ENCODE results near the gene UQCC5.

The UQCC5 gene

GRCh38 chr3:52544937-52545336, 8.5 kb downstream of the UQCC5 start:
- Histone ChIP-seq H3K4me3 (ENCODE audit: low read depth, low read length) (no peak overlapping the region), H3K27ac (ENCODE audit: extremely low read depth, low read depth, low read length) (no peak overlapping the region), H3K36me3 (ENCODE audit: control insufficient read depth in 2 of 2, insufficient read depth in 1 of 2, low read length in 2 of 2) (peaks cover 10 to 60% of the 10 kb centered on the region in 2 experiments), H3K9me3 (ENCODE audit: control insufficient read depth, insufficient read depth, low read depth, low read length) (no peaks in the 10 kb centered on the region), H3K4me1 (ENCODE audit: control insufficient read depth, insufficient read depth, low read length) (no peaks in the 10 kb centered on the region)
- TF ChIP-seq, protein P1, sequence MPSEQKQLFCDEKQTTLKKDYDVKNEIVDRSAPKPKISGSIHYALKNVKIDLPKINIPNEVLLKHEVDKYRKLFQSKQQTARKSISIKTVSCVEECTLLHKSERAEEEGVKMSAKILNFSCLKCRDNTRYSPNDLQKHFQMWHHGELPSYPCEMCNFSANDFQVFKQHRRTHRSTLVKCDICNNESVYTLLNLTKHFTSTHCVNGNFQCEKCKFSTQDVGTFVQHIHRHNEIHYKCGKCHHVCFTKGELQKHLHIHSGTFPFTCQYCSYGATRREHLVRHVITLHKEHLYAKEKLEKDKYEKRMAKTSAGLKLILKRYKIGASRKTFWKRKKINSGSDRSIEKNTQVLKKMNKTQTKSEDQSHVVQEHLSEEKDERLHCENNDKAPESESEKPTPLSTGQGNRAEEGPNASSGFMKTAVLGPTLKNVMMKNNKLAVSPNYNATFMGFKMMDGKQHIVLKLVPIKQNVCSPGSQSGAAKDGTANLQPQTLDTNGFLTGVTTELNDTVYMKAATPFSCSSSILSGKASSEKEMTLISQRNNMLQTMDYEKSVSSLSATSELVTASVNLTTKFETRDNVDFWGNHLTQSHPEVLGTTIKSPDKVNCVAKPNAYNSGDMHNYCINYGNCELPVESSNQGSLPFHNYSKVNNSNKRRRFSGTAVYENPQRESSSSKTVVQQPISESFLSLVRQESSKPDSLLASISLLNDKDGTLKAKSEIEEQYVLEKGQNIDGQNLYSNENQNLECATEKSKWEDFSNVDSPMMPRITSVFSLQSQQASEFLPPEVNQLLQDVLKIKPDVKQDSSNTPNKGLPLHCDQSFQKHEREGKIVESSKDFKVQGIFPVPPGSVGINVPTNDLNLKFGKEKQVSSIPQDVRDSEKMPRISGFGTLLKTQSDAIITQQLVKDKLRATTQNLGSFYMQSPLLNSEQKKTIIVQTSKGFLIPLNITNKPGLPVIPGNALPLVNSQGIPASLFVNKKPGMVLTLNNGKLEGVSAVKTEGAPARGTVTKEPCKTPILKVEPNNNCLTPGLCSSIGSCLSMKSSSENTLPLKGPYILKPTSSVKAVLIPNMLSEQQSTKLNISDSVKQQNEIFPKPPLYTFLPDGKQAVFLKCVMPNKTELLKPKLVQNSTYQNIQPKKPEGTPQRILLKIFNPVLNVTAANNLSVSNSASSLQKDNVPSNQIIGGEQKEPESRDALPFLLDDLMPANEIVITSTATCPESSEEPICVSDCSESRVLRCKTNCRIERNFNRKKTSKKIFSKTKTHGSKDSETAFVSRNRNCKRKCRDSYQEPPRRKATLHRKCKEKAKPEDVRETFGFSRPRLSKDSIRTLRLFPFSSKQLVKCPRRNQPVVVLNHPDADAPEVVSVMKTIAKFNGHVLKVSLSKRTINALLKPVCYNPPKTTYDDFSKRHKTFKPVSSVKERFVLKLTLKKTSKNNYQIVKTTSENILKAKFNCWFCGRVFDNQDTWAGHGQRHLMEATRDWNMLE (tag by site-specific recombination; conservative IDR thresholded peaks at IDR 0.05; ENCODE audit: low read depth): no peak
- TF ChIP-seq GFI1B (tag by site-specific recombination; IDR thresholded peaks at IDR 0.05) (no peak), ZNF366 (tag by site-specific recombination; conservative IDR thresholded peaks at IDR 0.05) (no peak), TCF7L2 (IDR thresholded peaks at IDR 0.05; ENCODE audit: borderline replicate concordance, low read depth, low read length) (no peak), HOXC10 (CRISPR knock-in tag; IDR thresholded peaks at IDR 0.05) (no peak), ZNF239 (tag by site-specific recombination; IDR thresholded peaks at IDR 0.05) (no peak), ZNF248 (tag by site-specific recombination; IDR thresholded peaks at IDR 0.05) (no peak), ZNF280D (tag by site-specific recombination; IDR thresholded peaks at IDR 0.05) (no peak), ZNF560 (tag by site-specific recombination; IDR thresholded peaks at IDR 0.05; ENCODE audit: borderline replicate concordance) (no peak), ZNF488 (tag by site-specific recombination; IDR thresholded peaks at IDR 0.05) (no peak), SCRT2 (tag by site-specific recombination; IDR thresholded peaks at IDR 0.05) (no peak), KLF8 (tag by site-specific recombination; IDR thresholded peaks at IDR 0.05) (no peak), ZNF777 (tag by site-specific recombination; IDR thresholded peaks at IDR 0.05; ENCODE audit: borderline replicate concordance) (no peak), ZNF449 (tag by site-specific recombination; IDR thresholded peaks at IDR 0.05) (no peak), ZNF501 (tag by site-specific recombination; IDR thresholded peaks at IDR 0.05) (no peak), ZNF549 (tag by site-specific recombination; IDR thresholded peaks at IDR 0.05) (no peak)
- TF ChIP-seq, protein P2, sequence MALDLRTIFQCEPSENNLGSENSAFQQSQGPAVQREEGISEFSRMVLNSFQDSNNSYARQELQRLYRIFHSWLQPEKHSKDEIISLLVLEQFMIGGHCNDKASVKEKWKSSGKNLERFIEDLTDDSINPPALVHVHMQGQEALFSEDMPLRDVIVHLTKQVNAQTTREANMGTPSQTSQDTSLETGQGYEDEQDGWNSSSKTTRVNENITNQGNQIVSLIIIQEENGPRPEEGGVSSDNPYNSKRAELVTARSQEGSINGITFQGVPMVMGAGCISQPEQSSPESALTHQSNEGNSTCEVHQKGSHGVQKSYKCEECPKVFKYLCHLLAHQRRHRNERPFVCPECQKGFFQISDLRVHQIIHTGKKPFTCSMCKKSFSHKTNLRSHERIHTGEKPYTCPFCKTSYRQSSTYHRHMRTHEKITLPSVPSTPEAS (tag by site-specific recombination; IDR thresholded peaks at IDR 0.05): no peak
- TF ChIP-seq, protein P3, sequence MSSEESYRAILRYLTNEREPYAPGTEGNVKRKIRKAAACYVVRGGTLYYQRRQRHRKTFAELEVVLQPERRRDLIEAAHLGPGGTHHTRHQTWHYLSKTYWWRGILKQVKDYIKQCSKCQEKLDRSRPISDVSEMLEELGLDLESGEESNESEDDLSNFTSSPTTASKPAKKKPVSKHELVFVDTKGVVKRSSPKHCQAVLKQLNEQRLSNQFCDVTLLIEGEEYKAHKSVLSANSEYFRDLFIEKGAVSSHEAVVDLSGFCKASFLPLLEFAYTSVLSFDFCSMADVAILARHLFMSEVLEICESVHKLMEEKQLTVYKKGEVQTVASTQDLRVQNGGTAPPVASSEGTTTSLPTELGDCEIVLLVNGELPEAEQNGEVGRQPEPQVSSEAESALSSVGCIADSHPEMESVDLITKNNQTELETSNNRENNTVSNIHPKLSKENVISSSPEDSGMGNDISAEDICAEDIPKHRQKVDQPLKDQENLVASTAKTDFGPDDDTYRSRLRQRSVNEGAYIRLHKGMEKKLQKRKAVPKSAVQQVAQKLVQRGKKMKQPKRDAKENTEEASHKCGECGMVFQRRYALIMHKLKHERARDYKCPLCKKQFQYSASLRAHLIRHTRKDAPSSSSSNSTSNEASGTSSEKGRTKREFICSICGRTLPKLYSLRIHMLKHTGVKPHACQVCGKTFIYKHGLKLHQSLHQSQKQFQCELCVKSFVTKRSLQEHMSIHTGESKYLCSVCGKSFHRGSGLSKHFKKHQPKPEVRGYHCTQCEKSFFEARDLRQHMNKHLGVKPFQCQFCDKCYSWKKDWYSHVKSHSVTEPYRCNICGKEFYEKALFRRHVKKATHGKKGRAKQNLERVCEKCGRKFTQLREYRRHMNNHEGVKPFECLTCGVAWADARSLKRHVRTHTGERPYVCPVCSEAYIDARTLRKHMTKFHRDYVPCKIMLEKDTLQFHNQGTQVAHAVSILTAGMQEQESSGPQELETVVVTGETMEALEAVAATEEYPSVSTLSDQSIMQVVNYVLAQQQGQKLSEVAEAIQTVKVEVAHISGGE (tag by site-specific recombination; conservative IDR thresholded peaks at IDR 0.05; ENCODE audit: low read depth): no peak
- CTCF ChIA-PET: no interaction called here
- POLR2A ChIA-PET: interaction anchor here (1.3 kb wide), 1 partner anchor 9 kb away, joined by 5 read pairs; the partner anchor contains the start of gene UQCC5
